Activated T-cell treated with anti-CD3 and anti-CD28 coated beads, Interleukin-2, amount 50 U/mL, for 24 hours (primary cell): ENCODE measurements around the gene FADS3.

Experiments
- DNase-seq: peaks from one replicate; pipeline ENCODE4 v3.0.0-alpha.2; 2020
- H3K27ac Mint-ChIP-seq: 2 replicates; pipeline ENCODE4 v1.8.0; 2020; ENCODE audit warnings: mild to moderate bottlenecking, mixed read lengths
- H3K27me3 Mint-ChIP-seq: 2 replicates; pipeline ENCODE4 v1.8.0; 2020; ENCODE audit warnings: mixed read lengths
- H3K36me3 Mint-ChIP-seq: 2 replicates; pipeline ENCODE4 v1.8.0; 2020; ENCODE audit warnings: low read depth, mixed read lengths
- H3K4me1 Mint-ChIP-seq: 2 replicates; pipeline ENCODE4 v1.8.0; 2020; ENCODE audit warnings: low read depth, mixed read lengths
- H3K4me3 Mint-ChIP-seq: 2 replicates; pipeline ENCODE4 v1.8.0; 2020; ENCODE audit warnings: mild to moderate bottlenecking, moderate library complexity, mixed read lengths
- H3K9me3 Mint-ChIP-seq: 2 replicates; pipeline ENCODE4 v1.8.0; 2020; ENCODE audit warnings: mixed read lengths

The FADS3 gene

GRCh38 chr11:61897387-61898246 is 6.3 kb upstream of the FADS3 start:
- DNase-seq = peak; percentile 85
- peaks cover 10% of the 10 kb centered on the region for H3K4me1 Mint-ChIP-seq
- H3K4me3 Mint-ChIP-seq = no peak overlapping the region
- H3K27me3 Mint-ChIP-seq = no peaks in the 10 kb centered on the region
- no peak overlapping the region for H3K27ac Mint-ChIP-seq
- H3K36me3 Mint-ChIP-seq = no peaks in the 10 kb centered on the region
- no peaks in the 10 kb centered on the region for H3K9me3 Mint-ChIP-seq

GRCh38 chr11:61896665-61897386 is 5.5 kb upstream of the FADS3 start:
- Mint-ChIP-seq H3K27me3 (peaks cover 5% of the 10 kb centered on the region), H3K4me3 (no peak overlapping the region), H3K4me1 (peaks cover 10% of the 10 kb centered on the region), H3K27ac (no peak overlapping the region), H3K36me3 (no peaks in the 10 kb centered on the region), H3K9me3 (no peaks in the 10 kb centered on the region)
- no peak for DNase-seq

- Mint-ChIP-seq H3K27me3 (peaks cover 5% of the 10 kb centered on the region), H3K36me3 (no peaks in the 10 kb centered on the region), H3K4me1 (peaks cover 12% of the 10 kb centered on the region), H3K27ac (no peak overlapping the region), H3K4me3 (no peak overlapping the region), H3K9me3 (no peaks in the 10 kb centered on the region)
- no peak for DNase-seq
Measured at GRCh38 chr11:61895718-61896059, 4.3 kb upstream of the FADS3 start.

- Mint-ChIP-seq H3K4me1 (peaks cover 16% of the 10 kb centered on the region), H3K27ac (no peak overlapping the region), H3K4me3 (no peak overlapping the region), H3K27me3 (peaks cover 5% of the 10 kb centered on the region), H3K9me3 (no peaks in the 10 kb centered on the region), H3K36me3 (no peaks in the 10 kb centered on the region)
- DNase-seq = no peak
Measured at GRCh38 chr11:61895046-61895717, 3.8 kb upstream of the FADS3 start.

GRCh38 chr11:61893981-61894380 is 2.6 kb upstream of the FADS3 start:
- Mint-ChIP-seq H3K4me3 (no peak overlapping the region), H3K27me3 (peaks cover 5% of the 10 kb centered on the region), H3K27ac (no peak overlapping the region), H3K4me1 (peaks cover 11% of the 10 kb centered on the region), H3K9me3 (no peaks in the 10 kb centered on the region), H3K36me3 (no peaks in the 10 kb centered on the region)
- DNase-seq = no peak

- no peak overlapping the region for H3K27ac Mint-ChIP-seq
- H3K27me3 Mint-ChIP-seq = peaks cover 5% of the 10 kb centered on the region
- H3K9me3 Mint-ChIP-seq = no peaks in the 10 kb centered on the region
- peak overlapping the region; percentile 54 for H3K4me3 Mint-ChIP-seq
- DNase-seq = no peak
- peaks cover 9% of the 10 kb centered on the region for H3K4me1 Mint-ChIP-seq
- no peaks in the 10 kb centered on the region for H3K36me3 Mint-ChIP-seq
Measured at GRCh38 chr11:61892085-61892370, 683 bp upstream of the FADS3 start.

GRCh38 chr11:61890529-61891330 is 615 bp downstream of the FADS3 start:
- Mint-ChIP-seq H3K27me3 (peaks cover 5% of the 10 kb centered on the region), H3K9me3 (no peaks in the 10 kb centered on the region), H3K4me1 (peaks cover 9% of the 10 kb centered on the region), H3K27ac (no peak overlapping the region), H3K36me3 (no peaks in the 10 kb centered on the region), H3K4me3 (peak overlapping the region; percentile 78)
- peak; percentile 52 for DNase-seq

- Mint-ChIP-seq H3K27me3 (peaks cover 5% of the 10 kb centered on the region), H3K36me3 (no peaks in the 10 kb centered on the region), H3K9me3 (no peaks in the 10 kb centered on the region), H3K4me3 (no peak overlapping the region), H3K27ac (no peak overlapping the region), H3K4me1 (peaks cover 9% of the 10 kb centered on the region)
- no peak for DNase-seq
Measured at GRCh38 chr11:61889831-61890230, 1.5 kb downstream of the FADS3 start.

- no peak overlapping the region for H3K27ac Mint-ChIP-seq
- no peaks in the 10 kb centered on the region for H3K36me3 Mint-ChIP-seq
- H3K4me3 Mint-ChIP-seq = no peak overlapping the region
- H3K4me1 Mint-ChIP-seq = peaks cover 7% of the 10 kb centered on the region
- peaks cover 5% of the 10 kb centered on the region for H3K27me3 Mint-ChIP-seq
- DNase-seq = no peak
- no peaks in the 10 kb centered on the region for H3K9me3 Mint-ChIP-seq
Measured at GRCh38 chr11:61888590-61888989, 2.8 kb downstream of the FADS3 start.

GRCh38 chr11:61887839-61888494 is 3.4 kb downstream of the FADS3 start:
- no peaks in the 10 kb centered on the region for H3K36me3 Mint-ChIP-seq
- DNase-seq = no peak
- H3K9me3 Mint-ChIP-seq = no peaks in the 10 kb centered on the region
- peaks cover 7% of the 10 kb centered on the region for H3K4me1 Mint-ChIP-seq
- peaks cover 5% of the 10 kb centered on the region for H3K27me3 Mint-ChIP-seq
- H3K27ac Mint-ChIP-seq = no peak overlapping the region
- H3K4me3 Mint-ChIP-seq = no peak overlapping the region

- Mint-ChIP-seq H3K4me3 (no peak overlapping the region), H3K36me3 (no peaks in the 10 kb centered on the region), H3K27me3 (no peaks in the 10 kb centered on the region), H3K27ac (no peak overlapping the region), H3K9me3 (no peaks in the 10 kb centered on the region), H3K4me1 (peaks cover 7% of the 10 kb centered on the region)
- no peak for DNase-seq
Measured at GRCh38 chr11:61886643-61887042, 4.7 kb downstream of the FADS3 start.

- no peak for DNase-seq
- H3K36me3 Mint-ChIP-seq = no peaks in the 10 kb centered on the region
- H3K27me3 Mint-ChIP-seq = no peaks in the 10 kb centered on the region
- no peak overlapping the region for H3K4me3 Mint-ChIP-seq
- H3K4me1 Mint-ChIP-seq = peaks cover 7% of the 10 kb centered on the region
- no peak overlapping the region for H3K27ac Mint-ChIP-seq
- H3K9me3 Mint-ChIP-seq = no peaks in the 10 kb centered on the region
Measured at GRCh38 chr11:61885784-61886580, 5.4 kb downstream of the FADS3 start.

- no peaks in the 10 kb centered on the region for H3K9me3 Mint-ChIP-seq
- no peak for DNase-seq
- no peak overlapping the region for H3K27ac Mint-ChIP-seq
- H3K27me3 Mint-ChIP-seq = no peaks in the 10 kb centered on the region
- no peak overlapping the region for H3K4me3 Mint-ChIP-seq
- H3K36me3 Mint-ChIP-seq = no peaks in the 10 kb centered on the region
- peaks cover 1% of the 10 kb centered on the region for H3K4me1 Mint-ChIP-seq
Measured at GRCh38 chr11:61885166-61885778, 6.1 kb downstream of the FADS3 start.
